CD4-positive, alpha-beta T cell (primary cell): ENCODE measurements around the gene HOXC11. TPM values are rescaled to one million over a fixed set of nuclear protein-coding genes. Genes with fewer than 3 reads are reported as not detected.

Source experiments
- ATAC-seq: fragments of 200-7000 bp; cut with Tn5 transposase; one replicate; pipeline ENCODE4 v1.10.0; 2022; ENCODE audit warnings: mild to moderate bottlenecking; ENCODE audit not compliant: poor library complexity
- CTCF ChIA-PET: fragments of 350-600 bp; sonication (Branson Sonifier 250); formaldehyde crosslinking; loops from one replicate; lab custom pipeline; 2021; ENCODE audit warnings: antibody characterized with exemption, inconsistent platforms; lab: Charles Lee
- POLR2A ChIA-PET: fragments of 350-600 bp; sonication (Branson Sonifier 250); formaldehyde crosslinking; loops from one replicate; lab custom pipeline; 2021; ENCODE audit warnings: antibody characterized with exemption, inconsistent platforms; lab: Charles Lee
- DNase-seq, 14 experiments: peaks; one replicate each; pipeline ENCODE4 v3.0.0-alpha.2; 2013 to 2020; ENCODE audit warnings: mixed read lengths in 2 of 14
- H3K27ac ChIP-seq, 2 donors: one replicate each; pipeline versions ENCODE4 v1.5.1 to v1.7.0; 2013; ENCODE audit warnings: low read length in 2 of 2, low read depth in 1 of 2, mild to moderate bottlenecking in 1 of 2
- H3K27me3 ChIP-seq, 2 experiments: 1 replicate in 1 of 2; 2 replicates in 1 of 2; pipeline versions ENCODE4 v1.6.1 to v1.7.0; 2013; ENCODE audit warnings: low read length in 2 of 2, control low read depth in 1 of 2, mild to moderate bottlenecking in 1 of 2, moderate library complexity in 1 of 2; ENCODE audit not compliant: insufficient read depth in 2 of 2, control insufficient read depth in 1 of 2
- H3K36me3 ChIP-seq: one replicate; pipeline ENCODE4 v1.6.1; 2013; ENCODE audit warnings: low read length, control low read depth; ENCODE audit not compliant: insufficient read depth
- H3K4me1 ChIP-seq: one replicate; pipeline ENCODE4 v1.6.1; 2013; ENCODE audit warnings: low read length, control low read depth; ENCODE audit not compliant: insufficient read depth
- H3K4me3 ChIP-seq: one replicate; pipeline ENCODE4 v1.5.1; 2013; ENCODE audit warnings: mild to moderate bottlenecking, low read length, moderate library complexity
- H3K9me3 ChIP-seq, 2 experiments: 1 replicate in 1 of 2; 2 replicates in 1 of 2; pipeline versions ENCODE4 v1.6.1 to v1.7.0; 2013; ENCODE audit warnings: low read length in 2 of 2, mild to moderate bottlenecking in 2 of 2, control low read depth in 1 of 2, moderate library complexity in 1 of 2; ENCODE audit not compliant: control insufficient read depth in 1 of 2, insufficient read depth in 1 of 2
- H3K27ac Mint-ChIP-seq: one replicate; pipeline ENCODE4 v1.8.0; 2020; ENCODE audit warnings: mixed read lengths
- H3K27me3 Mint-ChIP-seq: one replicate; pipeline ENCODE4 v1.8.0; 2021; ENCODE audit warnings: mixed read lengths
- H3K36me3 Mint-ChIP-seq: one replicate; pipeline ENCODE4 v1.8.0; 2021; ENCODE audit warnings: low read depth, mixed read lengths
- H3K4me1 Mint-ChIP-seq: one replicate; pipeline ENCODE4 v1.8.0; 2021; ENCODE audit warnings: low read depth, mixed read lengths
- H3K4me3 Mint-ChIP-seq: one replicate; pipeline ENCODE4 v1.8.0; 2020; ENCODE audit warnings: mild to moderate bottlenecking, mixed read lengths
- H3K9me3 Mint-ChIP-seq: one replicate; pipeline ENCODE4 v1.8.0; 2020; ENCODE audit warnings: mixed read lengths
- intact Hi-C, 2 experiments: fragments of 100-400 bp; cut with DNase I in 1 of 2; cut with micrococcal nuclease in 1 of 2; formaldehyde crosslinking; loops; one replicate each; pipeline versions ENCODE4 v1.15.1 to v1.9.0; 2023 to 2025; cut with DNase I, micrococcal nuclease
- total RNA-seq, 174 experiments: library from RNA in 2 of 174; stranded (reverse) in 2 of 174; gene quantifications; one replicate each; pipeline ENCODE4 v1.2.3 and lab custom pipeline; 2021 to 2026
- TF ChIP-seq, protein P1 (sequence below): fragments of 200-600 bp; IDR thresholded peaks from one replicate; pipeline ENCODE4 v1.8.0; 2022; ENCODE audit warnings: antibody characterized with exemption, mild to moderate bottlenecking

Gene HOXC11
- total RNA-seq, 2 experiments from 2014 or later = not detected

DNA sequence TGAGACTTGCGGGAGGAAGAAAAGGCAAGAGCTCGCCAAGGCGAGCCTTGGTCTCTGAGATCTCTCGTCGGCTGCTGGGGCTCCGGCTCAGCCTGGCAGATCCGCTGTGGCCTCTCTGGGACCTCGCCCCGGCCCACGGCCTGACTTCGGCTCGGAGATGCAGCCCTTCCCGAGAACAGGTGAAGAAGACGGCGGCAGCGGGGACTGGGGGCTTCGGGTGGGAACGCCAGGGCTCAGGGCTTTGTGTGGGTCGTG, 21.0 kb downstream of the HOXC11 start:
- no peak overlapping the region for H3K27ac Mint-ChIP-seq
- TF ChIP-seq, protein P1, sequence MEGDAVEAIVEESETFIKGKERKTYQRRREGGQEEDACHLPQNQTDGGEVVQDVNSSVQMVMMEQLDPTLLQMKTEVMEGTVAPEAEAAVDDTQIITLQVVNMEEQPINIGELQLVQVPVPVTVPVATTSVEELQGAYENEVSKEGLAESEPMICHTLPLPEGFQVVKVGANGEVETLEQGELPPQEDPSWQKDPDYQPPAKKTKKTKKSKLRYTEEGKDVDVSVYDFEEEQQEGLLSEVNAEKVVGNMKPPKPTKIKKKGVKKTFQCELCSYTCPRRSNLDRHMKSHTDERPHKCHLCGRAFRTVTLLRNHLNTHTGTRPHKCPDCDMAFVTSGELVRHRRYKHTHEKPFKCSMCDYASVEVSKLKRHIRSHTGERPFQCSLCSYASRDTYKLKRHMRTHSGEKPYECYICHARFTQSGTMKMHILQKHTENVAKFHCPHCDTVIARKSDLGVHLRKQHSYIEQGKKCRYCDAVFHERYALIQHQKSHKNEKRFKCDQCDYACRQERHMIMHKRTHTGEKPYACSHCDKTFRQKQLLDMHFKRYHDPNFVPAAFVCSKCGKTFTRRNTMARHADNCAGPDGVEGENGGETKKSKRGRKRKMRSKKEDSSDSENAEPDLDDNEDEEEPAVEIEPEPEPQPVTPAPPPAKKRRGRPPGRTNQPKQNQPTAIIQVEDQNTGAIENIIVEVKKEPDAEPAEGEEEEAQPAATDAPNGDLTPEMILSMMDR = no peak
- peak overlapping the region; percentile 84 for H3K4me3 Mint-ChIP-seq
- DNase-seq (no peak), ATAC-seq (no peak)
- no peaks in the 10 kb centered on the region for H3K9me3 Mint-ChIP-seq
- H3K27me3 Mint-ChIP-seq = peaks cover 100% of the 10 kb centered on the region
- no peak overlapping the region for H3K4me3 ChIP-seq
- H3K36me3 Mint-ChIP-seq = no peaks in the 10 kb centered on the region
- ChIA-PET CTCF (no interaction called here), POLR2A (no interaction called here)
- intact Hi-C loops = no loop called here
- peaks cover 65% of the 10 kb centered on the region for H3K4me1 Mint-ChIP-seq
- H3K27me3 ChIP-seq = peaks cover 98 to 100% of the 10 kb centered on the region in 2 experiments
- H3K36me3 ChIP-seq = no peaks in the 10 kb centered on the region
- H3K27ac ChIP-seq = no peak overlapping the region
- peaks cover 55% of the 10 kb centered on the region for H3K4me1 ChIP-seq
- H3K9me3 ChIP-seq = peaks cover 0 to 71% of the 10 kb centered on the region in 2 experiments

DNA sequence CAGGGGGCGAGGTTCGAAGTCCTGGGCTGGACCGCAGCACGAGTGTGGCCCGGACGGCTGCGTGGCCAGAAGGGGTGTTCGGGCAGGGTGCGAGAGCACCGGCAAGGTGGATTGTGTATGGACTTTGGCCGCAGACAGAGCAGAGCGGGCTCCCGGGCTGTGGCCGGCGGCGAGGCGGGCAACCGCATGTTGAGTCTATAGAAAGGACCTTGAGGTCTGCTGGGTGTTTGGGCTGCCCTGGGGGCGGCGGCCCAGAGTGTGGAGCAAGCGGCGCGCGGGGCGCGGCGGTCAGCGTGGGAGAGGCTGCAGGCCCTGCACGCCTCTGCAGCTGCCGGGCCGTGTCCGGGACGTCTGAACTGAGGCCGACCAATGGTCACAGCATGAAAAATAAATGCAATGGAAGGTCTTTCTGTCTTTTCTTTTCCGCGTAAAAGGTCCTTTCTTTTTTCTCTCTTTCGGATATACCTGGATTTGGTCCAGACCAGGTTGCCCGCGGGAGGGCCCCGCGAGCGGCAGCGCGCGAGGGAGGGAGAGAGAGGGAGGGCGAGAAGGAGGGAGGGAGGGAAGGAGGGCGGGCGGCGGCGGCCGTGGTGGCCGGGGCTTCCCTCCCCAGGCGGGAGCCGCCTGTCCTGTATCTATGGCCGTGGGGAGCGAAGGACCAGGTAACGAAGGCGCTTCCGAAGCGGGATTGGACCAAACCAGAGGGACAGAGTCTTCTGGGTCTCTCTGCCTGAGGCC, 21.5 kb downstream of the HOXC11 start:
- H3K4me3 Mint-ChIP-seq = peak overlapping the region; percentile 88

DNA sequence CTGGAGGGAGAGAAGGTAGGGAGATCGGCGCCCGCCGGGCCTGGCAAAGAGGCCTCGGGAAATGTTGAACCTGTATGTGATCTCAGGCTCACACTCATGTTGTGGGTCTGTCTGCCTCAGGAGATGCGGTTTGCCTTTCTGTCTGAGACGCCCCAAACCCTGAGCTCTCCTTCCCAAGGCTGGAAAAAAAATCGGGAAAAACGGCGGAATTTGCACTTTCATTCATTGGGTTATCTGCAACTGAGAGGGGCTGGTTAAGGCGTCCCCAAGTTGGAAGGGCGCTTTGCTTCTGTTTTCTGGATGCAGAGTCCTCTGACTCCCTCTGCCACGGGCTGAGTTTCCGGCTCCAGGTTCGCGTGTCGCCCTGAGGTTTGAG, 22.1 kb downstream of the HOXC11 start:
- intact Hi-C loops = loop anchor here in 1 of 2 experiments (5.0 kb wide), 1 partner anchor 33 kb away; no protein-coding TSS in a partner anchor

More for the DNA sequence above, 21.5 kb downstream of the HOXC11 start:
- Histone ChIP-seq H3K36me3 (no peaks in the 10 kb centered on the region), H3K27me3 (peaks cover 98 to 99% of the 10 kb centered on the region in 2 experiments), H3K4me3 (no peak overlapping the region), H3K9me3 (peaks cover 0 to 73% of the 10 kb centered on the region in 2 experiments), H3K27ac (no peak overlapping the region), H3K4me1 (peaks cover 54% of the 10 kb centered on the region)
- CTCF ChIA-PET = no interaction called here
- Mint-ChIP-seq H3K27ac (no peak overlapping the region), H3K9me3 (no peaks in the 10 kb centered on the region), H3K4me1 (peaks cover 64% of the 10 kb centered on the region), H3K27me3 (peaks cover 100% of the 10 kb centered on the region), H3K36me3 (no peaks in the 10 kb centered on the region)
- TF ChIP-seq, protein P1 = no peak
- intact Hi-C loops = loop anchor here in 1 of 2 experiments (5.0 kb wide), 1 partner anchor 32 kb away; no protein-coding TSS in a partner anchor
- POLR2A ChIA-PET = no interaction called here
- no peak for DNase-seq
- no peak for ATAC-seq

More for the DNA sequence above, 22.1 kb downstream of the HOXC11 start:
- no peaks in the 10 kb centered on the region for H3K36me3 ChIP-seq
- no peak overlapping the region for H3K27ac Mint-ChIP-seq
- H3K27ac ChIP-seq = no peak overlapping the region
- H3K36me3 Mint-ChIP-seq = no peaks in the 10 kb centered on the region
- H3K4me3 Mint-ChIP-seq = peak overlapping the region; percentile 88
- DNase-seq = peak in 3 of 14 experiments; percentile 42 to 60 (median 44)
- ChIA-PET CTCF (interaction anchor here (0.9 to 1.0 kb wide), 2 partner anchors 11 to 206 kb away, joined by 3 to 4 read pairs; no protein-coding TSS in a partner anchor), POLR2A (interaction anchor here (1.3 kb wide), 1 partner anchor 9 kb away, joined by 3 read pairs; no protein-coding TSS in a partner anchor)
- peak overlapping the region; percentile 58 for H3K4me3 ChIP-seq
- peaks cover 0 to 79% of the 10 kb centered on the region in 2 experiments for H3K9me3 ChIP-seq
- TF ChIP-seq, protein P1 = no peak
- H3K27me3 ChIP-seq = peaks cover 98 to 99% of the 10 kb centered on the region in 2 experiments
- no peaks in the 10 kb centered on the region for H3K9me3 Mint-ChIP-seq
- H3K27me3 Mint-ChIP-seq = peaks cover 100% of the 10 kb centered on the region
- peaks cover 64% of the 10 kb centered on the region for H3K4me1 Mint-ChIP-seq
- no peak for ATAC-seq
- peaks cover 56% of the 10 kb centered on the region for H3K4me1 ChIP-seq
